ENCODE results near the gene OR8I2.

GRCh38 chr11:56140151-56140661 is 47.1 kb downstream of the OR8I2 start, which contains the start of gene OR8J3:
- TF ChIP-seq CTCF (IDR thresholded peaks at IDR 0.05) (no peak), EP300 (IDR thresholded peaks at IDR 0.05) (no peak)

Data from stomach (tissue), 4 donors.